NCI-H1105 (cell line): ENCODE data around the gene SMG9.
"Not testable (repeated sequence)": the region's sequence is repeated elsewhere in the genome, so short reads cannot be mapped to it uniquely, and the experiment has no call there.

Experiments
- DNase-seq: peaks from one replicate; lab custom pipeline; 2025; lab: John Stamatoyannopoulos, UW

The SMG9 gene

DNA sequence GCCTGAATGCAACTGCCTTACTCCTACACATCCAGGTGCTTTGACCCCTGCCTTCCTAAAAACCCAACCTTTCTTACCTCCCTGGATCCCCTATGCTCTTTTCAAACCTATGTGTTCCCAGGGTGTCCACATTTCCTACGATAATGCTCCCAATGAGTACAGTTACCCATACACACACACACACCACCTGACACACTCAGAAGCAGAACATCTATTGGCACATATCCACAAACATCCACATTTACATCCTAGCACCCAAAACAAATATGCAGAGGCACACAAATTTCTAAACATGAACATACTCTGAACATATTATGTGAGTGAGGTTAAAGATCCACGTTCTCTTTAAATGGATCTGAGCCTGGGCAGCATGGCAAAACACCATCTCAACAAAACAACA is 62.4 kb downstream of the SMG9 start:
- DNase-seq: no peak

DNA sequence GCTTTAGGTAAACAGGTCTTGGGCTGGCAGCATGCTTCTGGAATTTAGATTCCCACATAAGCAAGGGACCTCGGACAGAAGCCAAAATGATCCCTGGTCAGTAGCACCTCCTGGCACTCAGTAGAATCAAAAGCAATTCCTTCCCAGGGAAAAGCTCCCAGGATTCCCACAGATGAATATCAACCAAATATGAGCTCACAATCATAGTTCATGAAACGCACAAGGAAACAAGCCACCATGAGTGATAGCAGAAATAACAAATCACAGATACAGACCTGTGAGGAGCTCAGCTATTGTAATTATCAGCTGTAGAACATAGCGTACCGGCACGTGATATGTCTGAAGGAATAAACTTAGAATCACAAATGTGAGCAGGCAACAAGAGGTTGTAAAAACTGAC is 63.0 kb downstream of the SMG9 start:
- DNase-seq: no peak

DNA sequence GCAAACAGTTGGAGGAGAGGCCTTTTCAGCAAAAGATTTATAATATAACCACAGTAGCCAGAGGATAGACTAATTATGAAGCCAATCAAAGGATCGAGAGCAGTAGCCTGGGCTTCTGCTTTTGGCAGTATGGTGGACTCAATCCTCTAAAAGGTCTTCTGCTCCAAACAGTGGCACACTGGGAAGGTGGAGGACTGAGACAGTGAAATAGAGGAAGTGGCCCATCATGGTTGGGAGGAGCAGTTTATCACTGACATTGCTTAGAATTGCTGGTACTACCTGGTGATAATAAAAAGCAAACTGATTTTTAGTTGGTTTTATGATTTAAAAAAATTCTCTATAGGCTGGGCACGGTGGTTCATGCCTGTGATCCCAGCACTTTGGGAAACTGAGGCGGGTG is 63.9 kb downstream of the SMG9 start:
- DNase-seq: no peak

DNA sequence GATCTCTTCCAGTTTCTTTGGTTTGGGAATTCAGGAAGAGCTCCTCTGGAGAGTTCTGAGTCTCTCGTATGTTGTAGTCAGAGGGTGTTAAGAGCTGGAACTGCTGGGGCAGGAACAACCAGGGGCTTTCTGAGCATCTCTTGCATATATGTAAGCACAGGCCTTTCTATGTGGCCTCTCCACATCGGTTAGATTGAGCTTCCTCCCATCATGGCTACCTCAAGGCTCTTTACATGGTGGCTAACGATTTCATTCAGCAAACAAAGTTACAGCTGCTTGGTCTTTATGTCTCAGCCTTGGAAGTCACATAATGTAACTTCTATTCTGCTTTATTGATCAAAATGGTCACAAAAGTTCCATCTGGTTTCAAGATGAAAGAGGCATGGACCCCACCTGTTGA is 64.3 kb downstream of the SMG9 start:
- DNase-seq: no peak

DNA sequence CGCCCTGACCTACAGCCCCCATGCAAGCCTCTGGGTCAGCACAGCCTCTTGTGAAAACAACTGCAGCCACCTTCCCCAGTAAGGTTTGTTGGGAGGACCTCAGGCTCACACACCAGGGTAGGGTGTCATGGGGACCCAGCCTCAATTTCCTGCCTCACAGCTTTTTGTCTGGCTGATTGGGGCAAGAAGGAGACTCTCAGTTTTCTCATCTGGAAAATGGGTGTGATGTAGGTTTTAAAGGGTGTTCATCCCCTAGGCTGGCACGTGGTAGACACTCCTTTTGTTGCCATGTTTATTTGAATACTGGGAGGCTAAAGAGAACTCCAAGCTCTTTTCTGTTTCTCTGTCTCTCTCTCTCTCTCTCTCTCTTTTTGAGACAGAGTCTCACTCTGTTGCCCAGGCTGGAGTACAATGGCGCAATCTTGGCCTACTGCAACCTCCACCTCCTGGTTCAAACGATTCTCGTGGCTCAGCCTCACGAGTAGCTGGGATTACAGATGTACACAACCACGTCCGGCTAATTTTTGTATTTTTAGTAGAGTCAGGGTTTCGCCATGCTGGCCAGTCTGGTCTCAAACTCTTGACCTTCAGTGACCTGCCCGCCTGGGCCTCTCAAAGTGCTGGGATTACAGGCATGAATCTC is 66.6 kb downstream of the SMG9 start:
- no peak for DNase-seq

DNA sequence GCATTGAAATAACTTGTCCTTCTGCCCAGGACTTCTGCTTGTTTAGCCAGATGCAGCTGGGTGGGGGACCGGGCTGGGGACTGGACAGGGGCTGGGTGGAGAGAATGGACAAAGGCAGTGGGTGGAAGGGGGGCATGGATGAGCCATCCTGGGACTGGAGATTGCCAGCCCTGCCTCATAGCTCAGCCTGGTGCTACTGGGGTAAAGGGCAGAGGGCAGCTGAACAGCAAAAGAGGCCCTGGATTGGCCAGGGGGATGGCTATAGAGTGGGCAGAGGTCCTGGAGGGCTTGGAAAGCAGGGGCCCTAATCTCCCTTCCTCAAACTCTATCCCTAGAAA is 67.1 kb downstream of the SMG9 start:
- no peak for DNase-seq

DNA sequence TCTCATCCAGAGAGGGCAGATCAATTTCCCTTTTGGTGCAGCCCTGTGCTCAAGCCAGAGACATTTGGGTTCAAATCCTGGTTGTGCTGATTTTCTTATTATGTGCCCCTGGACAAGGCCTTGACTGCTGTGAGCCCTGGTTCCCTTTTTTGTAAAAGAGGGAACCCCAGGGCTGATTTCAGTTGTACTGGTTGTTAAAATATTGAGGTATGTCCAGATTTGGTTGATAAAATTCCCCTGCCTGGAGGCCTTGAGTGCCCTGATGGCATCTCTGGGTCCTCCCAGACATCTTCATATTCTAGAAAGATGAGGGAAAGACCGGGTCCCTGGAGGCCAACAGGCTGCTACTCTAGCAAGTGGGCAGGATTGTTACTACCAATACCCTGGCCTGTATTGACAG is 70.4 kb downstream of the SMG9 start:
- DNase-seq: no peak

DNA sequence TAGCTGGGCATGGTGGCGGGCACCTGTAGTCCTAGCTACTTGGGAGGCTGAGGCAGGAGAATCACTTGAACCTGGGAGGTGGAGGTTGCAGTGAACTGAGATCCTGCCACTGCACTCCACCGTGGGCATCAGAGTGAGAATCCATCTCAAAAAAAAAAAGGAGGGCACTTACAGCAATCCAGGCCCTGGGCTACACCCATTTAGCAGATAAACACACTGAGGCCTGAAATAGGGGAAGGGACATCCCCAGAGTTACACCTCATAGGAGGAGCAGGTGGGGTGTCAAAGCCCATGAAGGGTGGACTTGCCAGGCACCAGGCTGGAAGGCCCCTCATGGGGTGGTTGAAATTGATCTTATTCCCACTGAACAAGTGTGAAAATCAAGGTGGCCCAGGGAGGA is 70.9 kb downstream of the SMG9 start:
- no peak for DNase-seq

DNA sequence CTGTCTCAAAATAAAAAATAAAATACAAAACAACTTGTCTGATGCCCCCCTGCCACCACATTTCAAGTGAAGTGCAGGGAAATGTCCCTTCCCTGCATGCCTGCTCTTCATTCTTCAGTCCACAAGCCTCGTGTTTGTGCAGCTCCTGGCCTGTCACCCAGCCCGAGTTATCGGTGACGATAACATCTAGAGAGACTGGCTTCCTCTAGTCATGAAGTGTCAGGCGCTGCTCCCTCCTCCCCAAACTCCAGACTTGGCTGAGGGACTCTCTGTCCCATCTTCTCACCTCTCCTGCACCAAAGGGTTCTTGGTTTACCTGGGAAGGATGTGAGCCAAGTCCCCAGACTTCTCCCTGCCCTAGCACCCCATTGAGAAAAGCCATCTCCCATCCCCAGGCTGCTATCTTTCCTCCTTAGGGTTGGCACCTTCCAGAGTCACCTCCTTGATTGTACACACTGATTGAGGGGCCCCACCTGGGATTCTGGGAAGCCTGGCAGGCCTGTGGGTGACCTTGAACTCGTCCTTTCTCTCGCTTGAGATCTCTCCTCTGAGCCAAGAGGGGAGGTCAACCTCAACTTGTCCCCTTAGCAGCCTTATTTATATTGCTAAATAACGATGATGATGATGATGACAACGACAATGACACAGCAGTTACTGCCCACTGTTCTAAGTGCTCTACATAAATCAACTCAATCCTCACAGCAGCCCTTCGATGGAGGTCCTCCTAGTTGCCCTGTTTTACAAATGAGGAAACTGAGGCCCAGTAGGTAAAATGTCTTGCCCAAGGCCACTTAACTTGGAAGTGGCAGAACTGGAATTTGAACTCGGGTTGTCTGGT is 71.7 kb downstream of the SMG9 start:
- no peak for DNase-seq

DNA sequence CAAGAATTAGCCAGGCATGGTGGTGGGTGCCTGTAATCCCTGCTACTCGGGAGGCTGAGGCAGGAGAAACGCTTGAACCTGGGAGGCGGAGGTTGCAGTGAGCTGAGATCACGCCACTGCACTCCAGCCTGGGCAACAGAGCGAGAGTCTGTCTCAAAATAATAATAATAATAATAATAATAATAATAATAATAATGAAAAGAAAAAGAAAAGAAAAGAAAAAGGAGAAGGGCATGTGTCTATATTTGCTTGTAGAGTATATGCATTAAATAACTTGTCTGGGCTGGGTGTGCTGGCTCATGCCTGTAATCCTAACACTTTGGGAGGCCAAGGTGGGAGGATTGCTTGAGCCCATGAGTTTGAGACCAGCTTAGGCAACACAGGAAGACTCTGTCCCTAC is 72.5 kb downstream of the SMG9 start:
- DNase-seq: not testable (repeated sequence)

DNA sequence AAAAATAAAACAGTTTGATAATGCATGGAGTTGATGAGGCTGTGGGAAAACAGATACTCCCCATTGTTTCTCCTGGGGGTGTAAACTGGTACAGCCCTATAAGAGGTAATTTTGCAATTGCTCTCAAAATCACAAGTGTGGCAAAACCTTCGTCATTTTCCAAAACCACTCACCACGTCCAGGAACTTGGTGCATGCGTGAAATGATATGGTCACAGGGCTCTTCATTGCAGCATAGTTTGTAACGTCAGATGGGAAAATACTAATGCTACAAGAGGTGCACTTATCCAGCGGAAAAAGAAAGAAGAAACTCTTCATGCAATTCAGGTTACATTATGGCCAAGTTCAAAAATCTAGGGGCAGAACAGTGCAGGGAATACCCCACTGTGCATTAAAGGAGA is 72.9 kb downstream of the SMG9 start:
- no peak for DNase-seq

DNA sequence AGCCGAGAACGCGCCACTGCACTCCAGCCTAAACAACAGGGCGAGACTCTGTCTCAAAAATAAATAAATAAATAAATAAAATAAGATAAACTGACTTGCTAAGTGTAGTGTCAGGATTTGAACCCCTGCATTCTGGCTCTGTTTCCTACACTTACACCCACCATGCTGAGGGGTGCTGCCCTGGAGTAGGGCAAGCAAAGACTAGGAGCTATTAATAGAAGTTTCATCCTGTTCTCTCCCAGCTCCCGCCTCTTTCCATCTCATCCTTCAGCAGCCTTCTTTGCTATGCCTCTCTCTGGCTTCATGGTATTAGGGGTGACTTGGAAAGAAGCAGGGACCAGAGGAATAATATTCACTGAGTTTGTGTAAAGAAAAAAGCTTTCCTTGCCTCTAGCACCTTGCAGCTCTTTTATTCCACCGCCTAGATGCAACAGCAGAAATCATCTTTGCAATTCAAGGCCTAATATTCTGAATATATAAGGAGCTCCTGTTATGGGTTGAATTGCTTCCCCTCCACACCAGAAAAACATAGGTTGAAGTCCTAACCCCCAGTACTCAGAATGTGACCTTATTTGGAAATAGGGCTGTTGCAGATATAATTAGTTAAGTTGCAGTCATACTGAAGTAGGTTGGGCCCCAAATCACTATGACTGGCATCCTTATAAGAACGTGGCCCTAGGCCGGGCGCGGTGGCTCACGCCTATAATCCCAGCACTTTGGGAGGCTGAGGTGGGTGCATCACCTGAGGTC is 76.1 kb downstream of the SMG9 start:
- no peak for DNase-seq
